Smooth muscle cell of the coronary artery (primary cell): ENCODE measurements around the gene CDS1. TPM values are rescaled to one million over a fixed set of nuclear protein-coding genes. Genes with fewer than 3 reads are reported as not detected.

Experiments used
- total RNA-seq: library from RNA; depleted of rRNA; stranded (reverse); fragments of >200 nt; gene quantifications from 2 replicates; pipeline ENCODE4 v1.2.3, GENCODE V29; 2014; ENCODE audit warnings: low replicate concordance

CDS1 gene
- total RNA-seq: 0.15 TPM in 1 of 2 replicates, not detected in the other

DNA sequence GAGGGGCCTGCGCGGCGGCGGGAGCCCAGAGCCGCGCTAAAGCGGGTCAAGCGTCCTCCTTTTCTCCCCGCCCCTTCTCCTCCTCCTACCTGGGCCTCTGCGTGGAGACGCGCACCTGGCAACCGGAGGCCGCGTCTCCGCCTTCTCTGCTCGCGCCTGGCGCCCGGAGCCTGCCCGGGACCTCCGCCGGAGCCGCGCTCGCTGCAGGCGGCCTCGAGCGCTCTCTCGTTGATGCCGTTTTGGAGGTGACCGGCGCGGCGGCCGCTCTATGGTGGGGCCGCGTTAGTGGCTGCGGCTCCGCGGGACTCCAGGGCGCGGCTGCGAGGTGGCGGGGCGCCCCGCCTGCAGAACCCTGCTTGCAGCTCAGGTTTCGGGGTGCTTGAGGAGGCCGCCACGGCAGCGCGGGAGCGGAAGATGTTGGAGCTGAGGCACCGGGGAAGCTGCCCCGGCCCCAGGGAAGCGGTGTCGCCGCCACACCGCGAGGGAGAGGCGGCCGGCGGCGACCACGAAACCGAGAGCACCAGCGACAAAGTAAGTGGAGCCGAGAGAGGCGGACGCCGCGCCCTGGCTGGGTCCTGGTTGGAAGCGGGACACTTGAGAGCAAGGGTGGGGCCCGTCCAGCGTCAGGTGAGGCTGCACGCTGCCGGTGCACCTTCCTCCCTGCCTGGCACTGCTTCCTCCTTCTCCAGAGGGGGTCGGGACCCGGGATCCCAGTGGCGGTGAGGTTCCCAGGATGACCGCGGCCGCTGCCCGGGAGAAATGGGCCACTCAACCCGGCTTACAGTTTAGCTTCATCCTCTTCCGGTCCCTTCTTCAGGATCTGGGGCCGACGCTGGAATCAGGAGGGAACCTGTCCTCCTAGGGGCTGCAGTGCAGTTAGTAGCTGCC lies at the start of gene CDS1:
Gene CDS1 (plus strand): TSS at position 140 of the 888 bp plus-strand sequence. CDS start 275 bp downstream, at position 415.

Other genes with a start within 250 kb of the CDS1 start
- gene NKX6-1, start 83.8 kb upstream of the CDS1 start, total RNA-seq: 0.08 TPM in 1 of 2 replicates, not detected in the other